Measurements from ENCODE around the gene CENPN. TPM values are rescaled to one million over a fixed set of nuclear protein-coding genes. Genes with fewer than 3 reads are reported as not detected.

CENPN gene
- total RNA-seq, 1 donor from 2014 or later = 13.0 TPM

GRCh38 chr16:80990978-80991377 lies 16.0 kb upstream of the CENPN start:
- H3K27ac ChIP-seq (ENCODE audit: low read depth, low read length) = no peak overlapping the region

GRCh38 chr16:80991792-80992430 lies 15.1 kb upstream of the CENPN start:
- H3K4me1 ChIP-seq (ENCODE audit: control insufficient read depth in 3 of 3, insufficient read depth in 3 of 3, low read length in 3 of 3) = no peaks in the 10 kb centered on the region
- no peaks in the 10 kb centered on the region for H3K36me3 ChIP-seq (ENCODE audit: control insufficient read depth in 3 of 3, insufficient read depth in 3 of 3, low read length in 3 of 3)
- no peaks in the 10 kb centered on the region for H3K9me3 ChIP-seq (ENCODE audit: control insufficient read depth in 3 of 3, low read length in 3 of 3)
- H3K4me3 ChIP-seq (ENCODE audit: low read length in 3 of 3) = no peak overlapping the region
- H3K27ac ChIP-seq (ENCODE audit: low read depth, low read length) = no peak overlapping the region
- no peak overlapping the region for H3K9ac ChIP-seq (ENCODE audit: low read depth in 1 of 3, low read length in 3 of 3)
- no peaks in the 10 kb centered on the region for H3K27me3 ChIP-seq (ENCODE audit: control insufficient read depth in 3 of 3, insufficient read depth in 3 of 3, low read length in 3 of 3)

More at GRCh38 chr16:80990978-80991377, 16.0 kb upstream of the CENPN start:
- Histone ChIP-seq H3K9ac (ENCODE audit: low read depth in 1 of 3, low read length in 3 of 3) (no peak overlapping the region), H3K4me3 (ENCODE audit: low read length in 3 of 3) (no peak overlapping the region), H3K4me1 (ENCODE audit: control insufficient read depth in 3 of 3, insufficient read depth in 3 of 3, low read length in 3 of 3) (no peaks in the 10 kb centered on the region), H3K36me3 (ENCODE audit: control insufficient read depth in 3 of 3, insufficient read depth in 3 of 3, low read length in 3 of 3) (no peaks in the 10 kb centered on the region), H3K27me3 (ENCODE audit: control insufficient read depth in 3 of 3, insufficient read depth in 3 of 3, low read length in 3 of 3) (no peaks in the 10 kb centered on the region), H3K9me3 (ENCODE audit: control insufficient read depth in 3 of 3, low read length in 3 of 3) (no peaks in the 10 kb centered on the region)

GRCh38 chr16:80992676-80993293 lies 14.2 kb upstream of the CENPN start:
- peaks cover 0 to 3% (median 0%) of the 10 kb centered on the region in 3 donors for H3K4me1 ChIP-seq (ENCODE audit: control insufficient read depth in 3 of 3, insufficient read depth in 3 of 3, low read length in 3 of 3)
- no peak overlapping the region for H3K27ac ChIP-seq (ENCODE audit: low read depth, low read length)
- H3K9me3 ChIP-seq (ENCODE audit: control insufficient read depth in 3 of 3, low read length in 3 of 3) = no peaks in the 10 kb centered on the region
- no peaks in the 10 kb centered on the region for H3K36me3 ChIP-seq (ENCODE audit: control insufficient read depth in 3 of 3, insufficient read depth in 3 of 3, low read length in 3 of 3)
- H3K9ac ChIP-seq (ENCODE audit: low read depth in 1 of 3, low read length in 3 of 3) = no peak overlapping the region
- H3K27me3 ChIP-seq (ENCODE audit: control insufficient read depth in 3 of 3, insufficient read depth in 3 of 3, low read length in 3 of 3) = no peaks in the 10 kb centered on the region
- H3K4me3 ChIP-seq (ENCODE audit: low read length in 3 of 3) = no peak overlapping the region

- H3K27ac ChIP-seq (ENCODE audit: low read depth, low read length) = no peak overlapping the region
- no peaks in the 10 kb centered on the region for H3K36me3 ChIP-seq (ENCODE audit: control insufficient read depth in 3 of 3, insufficient read depth in 3 of 3, low read length in 3 of 3)
- no peak overlapping the region for H3K4me3 ChIP-seq (ENCODE audit: low read length in 3 of 3)
- H3K4me1 ChIP-seq (ENCODE audit: control insufficient read depth in 3 of 3, insufficient read depth in 3 of 3, low read length in 3 of 3) = peaks cover 0 to 3% (median 0%) of the 10 kb centered on the region in 3 donors
- H3K9ac ChIP-seq (ENCODE audit: low read depth in 1 of 3, low read length in 3 of 3) = no peak overlapping the region
- H3K9me3 ChIP-seq (ENCODE audit: control insufficient read depth in 3 of 3, low read length in 3 of 3) = no peaks in the 10 kb centered on the region
- H3K27me3 ChIP-seq (ENCODE audit: control insufficient read depth in 3 of 3, insufficient read depth in 3 of 3, low read length in 3 of 3) = no peaks in the 10 kb centered on the region
Measured at GRCh38 chr16:80993307-80993706, 13.7 kb upstream of the CENPN start.

GRCh38 chr16:80993834-80994233 lies 13.2 kb upstream of the CENPN start:
- Histone ChIP-seq H3K27ac (ENCODE audit: low read depth, low read length) (no peak overlapping the region), H3K4me1 (ENCODE audit: control insufficient read depth in 3 of 3, insufficient read depth in 3 of 3, low read length in 3 of 3) (peaks cover 0 to 3% (median 0%) of the 10 kb centered on the region in 3 donors), H3K9ac (ENCODE audit: low read depth in 1 of 3, low read length in 3 of 3) (no peak overlapping the region), H3K4me3 (ENCODE audit: low read length in 3 of 3) (no peak overlapping the region), H3K9me3 (ENCODE audit: control insufficient read depth in 3 of 3, low read length in 3 of 3) (no peaks in the 10 kb centered on the region), H3K36me3 (ENCODE audit: control insufficient read depth in 3 of 3, insufficient read depth in 3 of 3, low read length in 3 of 3) (no peaks in the 10 kb centered on the region), H3K27me3 (ENCODE audit: control insufficient read depth in 3 of 3, insufficient read depth in 3 of 3, low read length in 3 of 3) (no peaks in the 10 kb centered on the region)

GRCh38 chr16:80994451-80994850 lies 12.6 kb upstream of the CENPN start:
- Histone ChIP-seq H3K4me1 (ENCODE audit: control insufficient read depth in 3 of 3, insufficient read depth in 3 of 3, low read length in 3 of 3) (peaks cover 0 to 3% (median 0%) of the 10 kb centered on the region in 3 donors), H3K9me3 (ENCODE audit: control insufficient read depth in 3 of 3, low read length in 3 of 3) (no peaks in the 10 kb centered on the region), H3K27me3 (ENCODE audit: control insufficient read depth in 3 of 3, insufficient read depth in 3 of 3, low read length in 3 of 3) (no peaks in the 10 kb centered on the region), H3K4me3 (ENCODE audit: low read length in 3 of 3) (no peak overlapping the region), H3K27ac (ENCODE audit: low read depth, low read length) (no peak overlapping the region), H3K9ac (ENCODE audit: low read depth in 1 of 3, low read length in 3 of 3) (no peak overlapping the region), H3K36me3 (ENCODE audit: control insufficient read depth in 3 of 3, insufficient read depth in 3 of 3, low read length in 3 of 3) (no peaks in the 10 kb centered on the region)

GRCh38 chr16:80996688-80997138 lies 10.3 kb upstream of the CENPN start:
- Histone ChIP-seq H3K4me3 (ENCODE audit: low read length in 3 of 3) (peak overlapping the region in 1 of 3 donors; percentile 50), H3K9me3 (ENCODE audit: control insufficient read depth in 3 of 3, low read length in 3 of 3) (no peaks in the 10 kb centered on the region), H3K4me1 (ENCODE audit: control insufficient read depth in 3 of 3, insufficient read depth in 3 of 3, low read length in 3 of 3) (peaks cover 0 to 3% (median 0%) of the 10 kb centered on the region in 3 donors), H3K27ac (ENCODE audit: low read depth, low read length) (no peak overlapping the region), H3K36me3 (ENCODE audit: control insufficient read depth in 3 of 3, insufficient read depth in 3 of 3, low read length in 3 of 3) (no peaks in the 10 kb centered on the region), H3K9ac (ENCODE audit: low read depth in 1 of 3, low read length in 3 of 3) (no peak overlapping the region), H3K27me3 (ENCODE audit: control insufficient read depth in 3 of 3, insufficient read depth in 3 of 3, low read length in 3 of 3) (no peaks in the 10 kb centered on the region)

- no peak overlapping the region for H3K9ac ChIP-seq (ENCODE audit: low read depth in 1 of 3, low read length in 3 of 3)
- no peaks in the 10 kb centered on the region for H3K36me3 ChIP-seq (ENCODE audit: control insufficient read depth in 3 of 3, insufficient read depth in 3 of 3, low read length in 3 of 3)
- H3K4me3 ChIP-seq (ENCODE audit: low read length in 3 of 3) = peak overlapping the region in 1 of 3 donors; percentile 50
- H3K9me3 ChIP-seq (ENCODE audit: control insufficient read depth in 3 of 3, low read length in 3 of 3) = no peaks in the 10 kb centered on the region
- no peaks in the 10 kb centered on the region for H3K27me3 ChIP-seq (ENCODE audit: control insufficient read depth in 3 of 3, insufficient read depth in 3 of 3, low read length in 3 of 3)
- peaks cover 0 to 3% (median 0%) of the 10 kb centered on the region in 3 donors for H3K4me1 ChIP-seq (ENCODE audit: control insufficient read depth in 3 of 3, insufficient read depth in 3 of 3, low read length in 3 of 3)
- H3K27ac ChIP-seq (ENCODE audit: low read depth, low read length) = no peak overlapping the region
Measured at GRCh38 chr16:80997139-80997798, 9.7 kb upstream of the CENPN start.

- H3K27ac ChIP-seq (ENCODE audit: low read depth, low read length) = no peak overlapping the region
- no peaks in the 10 kb centered on the region for H3K9me3 ChIP-seq (ENCODE audit: control insufficient read depth in 3 of 3, low read length in 3 of 3)
- H3K9ac ChIP-seq (ENCODE audit: low read depth in 1 of 3, low read length in 3 of 3) = no peak overlapping the region
- H3K27me3 ChIP-seq (ENCODE audit: control insufficient read depth in 3 of 3, insufficient read depth in 3 of 3, low read length in 3 of 3) = no peaks in the 10 kb centered on the region
- H3K4me3 ChIP-seq (ENCODE audit: low read length in 3 of 3) = no peak overlapping the region
- H3K36me3 ChIP-seq (ENCODE audit: control insufficient read depth in 3 of 3, insufficient read depth in 3 of 3, low read length in 3 of 3) = no peaks in the 10 kb centered on the region
- peaks cover 0 to 3% (median 3%) of the 10 kb centered on the region in 3 donors for H3K4me1 ChIP-seq (ENCODE audit: control insufficient read depth in 3 of 3, insufficient read depth in 3 of 3, low read length in 3 of 3)
Measured at GRCh38 chr16:80997964-80998620, 8.9 kb upstream of the CENPN start.
